ENCODE measurements around the gene LZTS3.

DNA sequence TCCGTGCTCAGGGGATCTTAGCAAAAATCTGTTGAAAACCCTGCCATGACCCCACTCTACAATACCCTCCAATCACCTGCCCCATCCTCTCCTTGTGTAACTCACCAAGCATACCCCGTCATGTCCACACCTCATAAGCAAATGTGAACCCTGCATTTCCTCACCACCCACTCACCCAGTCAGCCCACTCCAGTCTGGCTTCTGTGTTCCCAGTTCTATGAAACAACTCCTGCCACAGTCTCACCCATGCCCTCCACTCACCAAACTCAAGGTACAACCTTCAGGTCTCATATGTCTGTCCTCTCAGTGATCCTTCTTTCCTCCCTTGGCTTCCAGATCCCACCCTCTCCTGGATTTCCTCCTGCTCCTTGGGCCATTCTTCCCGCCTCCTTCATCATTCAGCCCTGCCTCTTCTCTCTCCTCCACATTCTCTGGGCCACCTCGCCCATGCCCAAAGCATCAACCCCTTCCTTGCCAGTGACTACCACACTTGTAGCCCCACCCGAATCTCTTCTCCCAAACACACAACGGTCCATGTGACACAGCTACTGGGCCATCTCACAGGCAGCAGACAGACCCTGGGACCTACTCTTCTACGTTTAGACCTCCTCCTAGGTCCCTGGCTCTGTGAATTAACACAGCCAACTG is 22.4 kb upstream of the LZTS3 start:
- TF ChIP-seq, protein P1, sequence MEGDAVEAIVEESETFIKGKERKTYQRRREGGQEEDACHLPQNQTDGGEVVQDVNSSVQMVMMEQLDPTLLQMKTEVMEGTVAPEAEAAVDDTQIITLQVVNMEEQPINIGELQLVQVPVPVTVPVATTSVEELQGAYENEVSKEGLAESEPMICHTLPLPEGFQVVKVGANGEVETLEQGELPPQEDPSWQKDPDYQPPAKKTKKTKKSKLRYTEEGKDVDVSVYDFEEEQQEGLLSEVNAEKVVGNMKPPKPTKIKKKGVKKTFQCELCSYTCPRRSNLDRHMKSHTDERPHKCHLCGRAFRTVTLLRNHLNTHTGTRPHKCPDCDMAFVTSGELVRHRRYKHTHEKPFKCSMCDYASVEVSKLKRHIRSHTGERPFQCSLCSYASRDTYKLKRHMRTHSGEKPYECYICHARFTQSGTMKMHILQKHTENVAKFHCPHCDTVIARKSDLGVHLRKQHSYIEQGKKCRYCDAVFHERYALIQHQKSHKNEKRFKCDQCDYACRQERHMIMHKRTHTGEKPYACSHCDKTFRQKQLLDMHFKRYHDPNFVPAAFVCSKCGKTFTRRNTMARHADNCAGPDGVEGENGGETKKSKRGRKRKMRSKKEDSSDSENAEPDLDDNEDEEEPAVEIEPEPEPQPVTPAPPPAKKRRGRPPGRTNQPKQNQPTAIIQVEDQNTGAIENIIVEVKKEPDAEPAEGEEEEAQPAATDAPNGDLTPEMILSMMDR (conservative IDR thresholded peaks at IDR 0.05; ENCODE audit: low read depth, low read length): no peak
- no peak for TF ChIP-seq EZH2 (IDR thresholded peaks at IDR 0.05; ENCODE audit: borderline replicate concordance, low read depth, low read length, poor library complexity, severe bottlenecking)

Measured in A673 (cell line).